GM12872 (cell line): ENCODE data around the gene VPS37C.

ENCODE experiments used
- TF ChIP-seq, protein P1 (sequence below): IDR thresholded peaks from 3 replicates; pipeline ENCODE4 v1.5.1; 2011; ENCODE audit warnings: low read depth, mild to moderate bottlenecking, low read length, moderate library complexity; ENCODE audit not compliant: insufficient read depth

VPS37C gene

DNA sequence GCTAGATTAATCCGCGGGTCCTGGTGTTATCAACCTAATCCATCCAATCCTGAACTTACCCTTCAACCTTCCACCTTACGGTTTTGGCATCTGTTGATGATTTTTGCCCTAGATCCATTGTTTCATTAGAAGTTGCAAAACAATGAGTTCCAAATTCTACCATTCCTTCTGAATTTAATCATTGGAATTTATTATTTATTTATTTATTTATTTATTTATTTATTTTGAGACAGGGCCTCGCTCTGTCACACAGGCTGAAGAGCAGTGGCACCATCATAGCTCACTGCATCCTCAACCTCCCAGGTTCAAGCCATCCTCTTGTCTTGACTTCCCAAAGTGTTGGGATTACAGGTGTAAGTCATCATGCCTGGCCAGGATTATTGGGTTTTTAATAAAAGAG lies 20.3 kb upstream of the VPS37C start:
- TF ChIP-seq, protein P1, sequence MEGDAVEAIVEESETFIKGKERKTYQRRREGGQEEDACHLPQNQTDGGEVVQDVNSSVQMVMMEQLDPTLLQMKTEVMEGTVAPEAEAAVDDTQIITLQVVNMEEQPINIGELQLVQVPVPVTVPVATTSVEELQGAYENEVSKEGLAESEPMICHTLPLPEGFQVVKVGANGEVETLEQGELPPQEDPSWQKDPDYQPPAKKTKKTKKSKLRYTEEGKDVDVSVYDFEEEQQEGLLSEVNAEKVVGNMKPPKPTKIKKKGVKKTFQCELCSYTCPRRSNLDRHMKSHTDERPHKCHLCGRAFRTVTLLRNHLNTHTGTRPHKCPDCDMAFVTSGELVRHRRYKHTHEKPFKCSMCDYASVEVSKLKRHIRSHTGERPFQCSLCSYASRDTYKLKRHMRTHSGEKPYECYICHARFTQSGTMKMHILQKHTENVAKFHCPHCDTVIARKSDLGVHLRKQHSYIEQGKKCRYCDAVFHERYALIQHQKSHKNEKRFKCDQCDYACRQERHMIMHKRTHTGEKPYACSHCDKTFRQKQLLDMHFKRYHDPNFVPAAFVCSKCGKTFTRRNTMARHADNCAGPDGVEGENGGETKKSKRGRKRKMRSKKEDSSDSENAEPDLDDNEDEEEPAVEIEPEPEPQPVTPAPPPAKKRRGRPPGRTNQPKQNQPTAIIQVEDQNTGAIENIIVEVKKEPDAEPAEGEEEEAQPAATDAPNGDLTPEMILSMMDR, result no peak

DNA sequence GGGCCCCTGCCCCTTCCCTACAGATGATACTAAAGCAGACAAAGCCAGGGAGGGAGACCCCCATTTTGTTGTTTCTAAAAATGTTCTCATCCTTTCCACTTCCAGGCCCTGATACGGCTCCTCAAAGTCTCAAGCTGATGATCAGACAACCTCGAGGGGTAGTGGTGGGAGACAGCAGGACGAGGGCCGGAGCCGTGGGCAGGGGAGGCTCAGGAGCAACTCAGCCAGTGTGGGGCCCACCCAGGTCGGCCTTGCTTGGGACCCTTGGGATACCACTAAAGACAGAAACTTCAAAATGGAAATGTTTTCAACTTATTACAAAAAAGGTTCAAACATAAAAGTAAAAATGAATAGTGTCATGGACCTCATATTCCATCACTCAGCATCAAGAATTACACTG lies 15.2 kb upstream of the VPS37C start:
- TF ChIP-seq, protein P1, result no peak

DNA sequence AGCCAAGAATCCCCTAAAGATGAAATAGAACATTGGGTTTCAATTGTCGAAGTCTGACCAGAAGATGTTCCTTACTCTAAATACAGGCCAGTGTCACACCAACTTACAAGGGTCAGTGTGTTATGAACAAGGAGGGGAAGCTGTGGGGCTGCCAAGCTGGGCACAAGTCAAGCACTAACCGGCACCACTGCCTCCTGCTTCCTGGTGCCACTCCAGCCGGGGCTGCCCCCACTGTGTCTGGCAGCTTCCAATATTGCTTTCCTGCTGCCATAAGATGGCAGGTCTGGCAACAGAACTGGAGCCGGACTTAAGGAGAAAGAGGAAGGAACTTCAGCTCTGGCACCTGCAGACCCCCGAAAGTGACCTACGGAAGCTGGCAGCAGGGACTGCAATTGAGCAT lies 13.7 kb upstream of the VPS37C start:
- TF ChIP-seq, protein P1, result no peak

DNA sequence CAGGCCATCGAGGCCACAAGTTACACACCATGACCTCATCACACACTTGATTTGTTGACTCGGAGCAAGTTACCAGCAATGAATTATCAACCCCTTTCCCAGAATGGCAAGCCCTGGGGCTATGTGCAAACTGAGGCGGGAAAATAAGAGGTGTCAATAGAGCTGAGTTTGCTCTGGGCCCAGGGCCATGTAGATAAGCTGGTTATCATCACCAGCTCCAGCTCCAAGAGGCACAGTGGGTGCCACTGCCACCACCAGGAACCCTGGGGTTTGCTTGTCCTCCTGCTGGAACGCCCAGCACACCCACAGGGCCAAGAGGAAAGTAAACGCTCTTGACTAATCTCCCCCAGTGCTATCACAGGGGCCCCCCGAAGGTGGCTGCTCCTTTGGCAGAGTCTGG lies 13.0 kb upstream of the VPS37C start:
- TF ChIP-seq, protein P1, result no peak

DNA sequence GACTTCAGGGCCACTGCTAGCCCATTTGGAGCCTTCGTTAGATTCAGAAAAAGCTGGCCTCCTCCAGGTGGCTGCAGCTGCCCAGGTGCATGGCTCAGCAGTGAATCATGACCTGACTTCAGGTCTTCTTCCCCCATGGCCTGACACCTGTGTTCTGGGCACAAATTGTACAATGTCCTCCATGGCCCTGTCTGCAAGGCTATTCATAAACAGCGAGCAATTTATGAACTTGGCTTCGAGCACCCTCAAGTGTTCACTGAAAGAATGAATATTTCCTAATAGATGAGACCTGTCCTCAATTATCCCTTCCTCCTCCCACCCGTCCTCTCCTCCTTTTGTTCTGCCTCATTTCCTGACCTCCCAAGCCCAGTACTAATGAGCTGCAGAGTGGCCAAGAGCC lies 12.2 kb upstream of the VPS37C start:
- TF ChIP-seq, protein P1, result 0 out of 3 replicates have a peak, but pooled peaks have one; percentile 13

DNA sequence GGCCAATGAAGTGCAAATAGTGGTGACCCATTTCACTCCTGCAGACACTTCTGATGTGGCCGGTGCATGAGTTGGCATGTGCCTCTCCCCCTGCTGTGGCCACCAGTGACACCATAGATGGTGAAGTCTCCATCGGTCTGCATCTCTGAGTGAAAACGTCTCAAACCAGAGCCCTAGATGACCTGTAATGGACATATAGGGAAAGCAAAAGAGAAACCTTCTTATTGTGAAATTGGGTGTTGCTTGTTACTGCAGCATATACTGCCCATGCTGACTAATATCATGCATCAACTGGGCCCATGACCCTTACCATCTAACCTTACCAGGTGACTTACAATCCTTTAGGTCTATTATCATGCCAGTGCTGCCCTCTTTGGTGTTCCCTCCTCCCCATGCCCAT lies 11.7 kb upstream of the VPS37C start:
- TF ChIP-seq, protein P1, result no peak

DNA sequence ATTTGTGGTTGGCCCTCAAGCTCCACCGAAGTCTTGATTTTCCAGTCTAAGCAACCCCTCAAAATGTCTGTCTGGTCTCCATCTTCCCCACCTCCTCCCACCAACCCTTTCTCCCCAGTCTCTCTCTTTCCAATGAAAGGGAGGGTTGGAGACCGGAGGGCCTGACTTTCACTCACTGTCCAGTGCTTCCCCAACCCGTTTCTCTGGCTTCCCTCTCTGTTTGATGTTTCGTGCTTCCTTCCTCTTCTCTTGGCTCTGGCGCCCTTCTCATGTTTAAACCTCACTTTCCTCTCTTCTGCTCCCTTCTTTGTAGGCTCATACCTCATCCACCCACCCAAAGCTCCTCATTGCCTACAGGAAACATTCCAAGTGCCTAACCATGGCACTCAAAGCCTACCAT lies 11.1 kb upstream of the VPS37C start:
- TF ChIP-seq, protein P1, result no peak

DNA sequence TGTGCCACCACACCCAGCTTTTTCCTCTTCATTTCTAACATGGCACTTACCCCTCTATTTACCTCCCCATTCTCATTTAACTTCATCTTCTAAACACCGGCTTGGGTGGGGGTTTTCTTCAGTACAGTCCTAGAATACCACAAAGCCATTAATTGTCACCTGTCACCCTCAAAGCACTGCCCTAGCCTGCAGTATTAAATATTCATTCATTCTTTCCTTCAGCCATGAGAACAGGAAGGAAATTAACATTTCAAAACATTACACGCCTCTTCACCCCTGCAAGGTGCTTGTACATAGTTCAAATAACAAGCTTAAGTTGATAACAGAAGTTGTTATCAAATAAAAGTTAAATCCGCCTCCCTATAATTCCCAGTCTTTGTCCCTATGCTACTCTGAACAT lies 10.7 kb upstream of the VPS37C start:
- TF ChIP-seq, protein P1, result no peak
